HG03139 (cell line): ENCODE measurements around the gene GRK7.
"Not testable (repeated sequence)": the region's sequence is repeated elsewhere in the genome, so short reads cannot be mapped to it uniquely, and the experiment has no call there.

Experiments used
- ATAC-seq: cut with Tn5 transposase; IDR thresholded peaks from one replicate; pipeline ENCODE4 v1.9.1; 2021; ENCODE audit not compliant: unreplicated experiment

The GRK7 gene

DNA sequence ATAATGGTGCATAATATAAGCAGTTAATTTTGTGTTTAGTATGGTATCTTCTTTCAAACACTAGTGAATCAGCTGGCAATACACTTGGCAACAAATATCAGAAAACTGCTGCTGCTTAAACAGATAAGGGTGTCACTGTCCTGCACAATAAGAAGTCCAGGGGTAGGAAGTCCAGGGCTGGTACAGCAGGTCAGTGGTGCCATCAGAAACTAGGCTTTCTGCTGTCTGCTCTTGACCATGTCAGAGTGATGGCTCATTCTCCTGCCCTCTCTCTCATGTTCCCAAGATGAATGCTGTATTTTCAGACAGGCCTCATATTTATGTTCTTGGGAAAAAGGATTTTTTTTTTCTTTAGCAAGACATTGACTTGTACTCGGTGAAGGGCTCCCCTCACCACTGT lies 9.2 kb upstream of the GRK7 start:
- ATAC-seq = no peak

DNA sequence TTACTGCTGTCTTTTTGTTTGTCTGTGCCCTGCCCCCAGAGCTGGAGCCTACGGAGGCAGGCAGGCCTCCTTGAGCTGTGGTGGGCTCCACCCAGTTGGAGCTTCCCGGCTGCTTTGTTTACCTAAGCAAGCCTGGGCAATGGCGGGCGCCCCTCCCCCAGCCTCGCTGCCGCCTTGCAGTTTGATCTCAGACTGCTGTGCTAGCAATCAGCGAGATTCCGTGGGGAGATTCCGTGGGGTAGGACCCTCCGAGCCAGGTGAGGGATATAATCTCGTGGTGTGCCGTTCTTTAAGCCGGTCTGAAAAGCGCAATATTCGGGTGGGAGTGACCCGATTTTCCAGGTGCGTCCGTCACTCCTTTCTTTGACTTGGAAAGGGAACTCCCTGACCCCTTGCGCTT lies 656 bp upstream of the GRK7 start:
- ATAC-seq = not testable (repeated sequence)

DNA sequence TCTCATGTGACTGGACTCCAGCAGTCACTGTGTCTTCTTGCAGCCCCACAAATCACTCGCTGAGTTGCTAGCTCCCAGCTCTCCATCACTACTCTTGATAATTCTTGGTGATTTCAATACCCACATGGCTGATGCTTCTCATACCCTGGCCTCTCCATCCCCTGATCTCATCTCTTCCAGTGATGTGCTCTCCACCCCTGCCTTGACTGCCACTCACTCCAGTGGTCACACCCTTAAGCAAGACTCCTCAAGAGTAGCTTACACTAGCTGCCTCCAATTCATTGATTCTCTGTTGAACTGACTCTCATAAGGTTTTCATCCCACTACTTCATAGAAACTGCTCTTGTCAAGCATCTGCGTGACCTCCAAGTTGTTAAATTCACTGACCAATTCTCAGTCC lies 837 bp downstream of the GRK7 start:
- no peak for ATAC-seq

DNA sequence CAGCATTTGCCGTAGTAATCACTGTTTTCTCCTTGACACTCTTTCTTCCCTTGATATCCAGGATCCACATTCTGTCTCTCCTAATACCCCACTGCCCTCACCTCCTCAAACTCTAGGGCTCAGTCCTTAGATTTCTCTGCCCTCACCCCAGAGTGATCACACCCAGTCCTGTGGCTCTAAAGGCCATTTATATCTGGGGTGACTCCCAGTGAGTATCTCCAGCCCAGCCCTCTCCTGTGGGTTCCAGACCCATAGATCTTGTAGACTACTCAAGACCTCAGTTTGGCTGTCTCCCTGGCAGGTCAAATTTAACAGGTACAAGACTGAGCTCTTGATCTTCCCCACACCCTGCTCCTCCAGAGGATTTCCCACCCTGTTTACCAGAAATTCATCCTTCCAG lies 1.3 kb downstream of the GRK7 start:
- no peak for ATAC-seq

DNA sequence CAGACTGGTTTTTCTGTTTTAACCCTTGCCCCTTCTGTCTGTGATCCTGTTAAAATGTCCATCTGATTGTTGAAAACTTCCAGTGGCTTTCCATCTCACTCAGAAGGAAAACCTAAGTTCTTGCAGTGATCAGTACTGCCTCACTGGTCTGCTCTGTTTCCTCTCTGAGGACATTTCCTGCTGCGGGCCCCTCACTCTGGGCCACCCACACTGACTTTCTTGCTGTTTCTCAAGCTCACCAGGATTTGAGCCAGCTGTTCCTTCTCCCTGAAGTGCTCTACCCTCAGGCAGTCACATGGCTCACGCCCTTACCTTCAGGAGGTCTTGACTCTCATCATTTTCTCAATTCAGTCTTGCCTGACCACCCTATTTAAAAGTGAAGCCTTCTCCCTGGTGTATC lies 1.8 kb downstream of the GRK7 start:
- no peak for ATAC-seq

DNA sequence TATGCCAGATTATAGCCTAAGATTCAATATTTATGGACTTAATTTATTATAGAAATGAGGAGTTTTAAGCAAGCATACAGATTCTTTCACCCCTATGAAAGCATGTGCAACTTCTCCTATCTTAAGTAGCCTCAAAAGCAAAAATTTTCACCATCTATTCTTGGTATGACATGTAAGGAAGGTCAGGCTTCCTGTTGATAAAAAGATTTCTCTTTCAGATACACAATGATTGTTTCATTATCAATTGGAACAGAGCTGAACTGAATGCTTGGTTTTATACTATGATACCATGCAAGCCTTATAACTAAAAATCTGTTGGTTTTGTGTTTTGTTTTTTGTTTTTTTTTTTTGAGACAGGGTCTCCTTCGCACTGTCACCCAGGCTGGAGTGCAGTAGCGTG lies 3.9 kb downstream of the GRK7 start:
- ATAC-seq = no peak

DNA sequence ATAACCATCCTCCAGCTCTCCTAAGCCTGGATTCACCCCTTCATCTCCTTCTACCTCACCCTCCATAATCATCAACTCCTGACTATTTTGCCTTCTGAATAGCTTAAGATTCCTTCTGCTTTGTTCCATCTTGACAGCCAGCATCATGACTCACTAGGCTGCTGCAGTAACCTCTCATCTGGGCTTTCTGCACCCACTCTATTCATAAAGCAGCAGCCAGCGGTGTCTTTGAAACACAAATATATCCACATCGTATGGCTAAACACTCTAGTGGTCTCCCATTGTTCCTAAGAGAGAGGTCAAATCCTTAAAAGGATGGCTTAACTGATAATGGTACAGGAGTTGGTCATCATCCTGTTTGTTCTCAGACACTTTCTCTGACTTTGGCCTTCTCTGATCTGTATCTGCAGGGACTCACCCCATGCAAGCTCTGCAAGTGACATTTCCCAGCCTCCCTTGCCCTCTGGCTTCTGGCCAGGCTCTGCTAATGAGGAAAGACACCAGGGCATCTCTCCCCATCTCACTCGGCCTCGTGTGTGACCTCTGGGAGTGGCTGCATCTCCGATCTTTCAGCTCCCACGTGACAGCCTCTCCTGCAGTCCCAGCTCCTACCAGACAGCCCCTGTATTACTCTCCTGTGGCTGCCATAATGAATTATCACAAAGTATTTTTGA lies 6.2 kb downstream of the GRK7 start:
- no peak for ATAC-seq

DNA sequence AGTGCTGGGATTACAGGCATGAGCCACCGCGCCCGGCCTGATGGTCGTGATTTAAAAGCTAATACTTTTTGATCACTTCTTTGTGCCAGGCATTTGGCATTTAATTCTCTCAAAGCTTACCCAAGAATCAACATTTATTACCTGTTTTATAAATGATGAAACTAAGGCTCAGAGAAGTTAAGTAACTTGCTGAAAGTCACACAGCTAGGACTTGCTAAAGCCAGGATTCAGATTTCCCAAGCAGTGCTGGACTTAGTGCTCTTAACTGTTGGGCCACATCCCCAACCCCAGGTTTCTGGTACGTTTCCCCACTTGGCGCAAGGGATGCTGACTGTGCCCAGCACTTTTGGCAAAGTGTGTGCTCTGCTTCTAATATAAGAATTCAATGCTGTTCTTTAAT lies 10.5 kb downstream of the GRK7 start:
- no peak for ATAC-seq

DNA sequence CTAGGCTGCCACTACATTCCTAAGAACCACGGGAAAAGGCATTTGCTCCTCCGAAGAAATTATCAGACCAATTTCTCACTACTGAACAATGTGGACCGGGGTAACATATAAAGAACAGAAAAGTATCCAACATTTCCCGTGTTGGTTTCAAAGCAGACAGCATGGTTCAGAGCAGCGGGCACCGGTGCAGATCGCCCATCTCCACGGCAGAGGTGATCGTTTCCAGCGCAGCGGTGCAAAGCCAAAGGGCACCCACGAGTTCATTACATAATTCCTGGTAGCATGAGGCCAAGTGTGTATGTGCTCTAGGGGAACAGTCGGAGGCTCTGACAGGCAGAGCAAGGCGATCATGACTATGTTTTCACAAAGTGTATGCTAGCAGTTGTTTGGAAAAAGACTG lies 13.2 kb downstream of the GRK7 start:
- no peak for ATAC-seq

DNA sequence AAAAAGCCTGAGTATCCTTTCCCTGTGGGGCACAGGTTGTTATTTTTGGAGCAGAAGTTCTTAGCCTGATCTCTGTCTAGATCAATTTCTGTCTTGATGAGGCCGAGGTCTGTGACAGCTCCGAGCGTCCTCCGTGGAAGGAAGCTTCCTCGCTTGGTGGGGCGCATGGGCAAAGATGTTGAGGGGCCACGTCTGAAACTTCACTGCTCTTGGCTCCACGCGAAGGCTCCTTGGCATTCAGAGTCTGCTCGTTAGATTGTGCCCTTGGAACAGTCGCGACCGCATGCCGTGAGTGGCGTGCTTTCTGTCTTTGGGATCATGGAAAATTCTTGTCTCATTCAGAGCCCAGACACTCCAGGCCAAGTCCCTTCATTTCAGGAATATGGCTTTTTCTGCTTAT lies 13.7 kb downstream of the GRK7 start:
- no peak for ATAC-seq

DNA sequence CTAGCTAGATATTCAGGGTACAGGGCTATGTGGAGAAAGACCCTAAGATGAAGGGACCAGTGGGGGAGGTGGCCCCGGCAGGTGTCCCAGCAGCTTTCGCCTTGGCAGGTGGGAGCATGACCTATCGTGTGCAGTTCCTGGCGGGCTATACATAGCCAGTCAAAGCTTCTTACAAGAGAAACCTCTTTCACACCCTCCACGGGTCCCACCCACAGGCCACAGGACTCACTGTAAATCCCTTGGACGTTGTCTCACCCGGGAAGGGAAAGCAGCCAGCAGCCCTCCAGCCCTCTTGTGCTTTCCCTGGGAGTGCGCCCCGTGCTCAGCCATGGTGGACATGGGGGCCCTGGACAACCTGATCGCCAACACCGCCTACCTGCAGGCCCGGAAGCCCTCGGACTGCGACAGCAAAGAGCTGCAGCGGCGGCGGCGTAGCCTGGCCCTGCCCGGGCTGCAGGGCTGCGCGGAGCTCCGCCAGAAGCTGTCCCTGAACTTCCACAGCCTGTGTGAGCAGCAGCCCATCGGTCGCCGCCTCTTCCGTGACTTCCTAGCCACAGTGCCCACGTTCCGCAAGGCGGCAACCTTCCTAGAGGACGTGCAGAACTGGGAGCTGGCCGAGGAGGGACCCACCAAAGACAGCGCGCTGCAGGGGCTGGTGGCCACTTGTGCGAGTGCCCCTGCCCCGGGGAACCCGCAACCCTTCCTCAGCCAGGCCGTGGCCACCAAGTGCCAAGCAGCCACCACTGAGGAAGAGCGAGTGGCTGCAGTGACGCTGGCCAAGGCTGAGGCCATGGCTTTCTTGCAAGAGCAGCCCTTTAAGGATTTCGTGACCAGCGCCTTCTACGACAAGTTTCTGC lies 15.0 kb downstream of the GRK7 start:
- ATAC-seq = no peak

DNA sequence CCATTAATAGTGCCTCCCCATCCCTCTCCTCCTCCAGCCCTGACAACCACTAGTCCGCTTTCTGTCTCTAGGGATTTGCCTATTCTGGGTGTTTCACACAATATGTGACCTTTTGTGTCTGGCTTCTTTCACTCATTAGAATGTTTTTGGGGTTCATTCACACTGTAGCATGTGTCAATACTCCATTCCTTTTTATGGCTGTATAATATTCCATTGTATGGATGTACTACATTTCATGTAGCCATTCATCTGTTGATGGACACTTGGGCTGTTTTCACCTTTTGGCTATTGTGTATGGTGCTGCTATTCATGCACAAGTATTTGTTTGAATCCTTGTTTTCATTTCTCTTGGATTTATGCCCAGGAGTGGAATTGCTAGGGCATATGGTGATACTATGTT lies 16.5 kb downstream of the GRK7 start:
- no peak for ATAC-seq

DNA sequence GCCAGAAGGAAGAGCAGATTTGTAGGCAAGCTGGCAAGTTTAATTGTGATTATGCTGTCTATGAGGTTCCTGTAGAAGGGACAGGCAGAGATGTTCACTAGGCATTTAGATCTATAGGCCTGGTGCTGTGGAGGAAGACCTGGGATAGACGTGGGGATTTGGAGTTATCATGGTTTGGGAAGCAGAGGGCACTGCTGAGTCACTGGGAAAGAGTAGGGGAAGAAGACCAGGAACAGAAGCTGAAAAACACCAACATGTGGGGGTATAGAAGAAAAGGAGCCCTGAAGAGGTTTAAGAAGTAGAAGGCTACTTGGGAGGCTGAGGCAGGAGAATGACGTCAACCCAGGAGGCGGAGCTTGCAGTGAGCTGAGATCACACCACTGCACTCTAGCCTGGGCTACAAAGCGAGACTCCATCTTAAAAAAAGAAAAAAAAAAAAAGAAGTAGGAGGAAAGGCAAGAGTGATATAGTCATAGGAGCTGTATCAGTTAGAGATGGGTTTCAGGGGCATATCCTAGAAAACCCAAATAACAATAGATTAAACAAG lies 19.3 kb downstream of the GRK7 start:
- no peak for ATAC-seq

DNA sequence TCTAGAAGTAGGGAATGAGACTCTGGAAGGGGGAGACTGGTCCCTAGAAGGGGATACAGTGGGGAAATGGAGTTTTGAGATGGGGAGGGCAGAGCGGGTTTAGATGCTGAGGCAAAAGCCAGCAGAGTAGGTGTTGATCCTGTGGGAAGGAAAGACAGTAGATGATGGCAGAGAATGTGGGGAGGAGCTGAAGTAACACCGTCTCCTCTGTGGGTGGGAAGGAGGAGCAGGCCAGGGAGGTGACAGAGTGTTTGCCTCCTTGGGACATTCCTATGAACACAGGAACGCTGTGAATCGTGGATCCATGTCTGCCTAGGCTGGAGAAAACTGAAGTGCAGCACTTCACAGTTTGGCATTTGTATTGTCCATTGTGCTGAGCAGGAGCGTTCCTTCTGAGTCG lies 20.4 kb downstream of the GRK7 start:
- ATAC-seq = no peak

DNA sequence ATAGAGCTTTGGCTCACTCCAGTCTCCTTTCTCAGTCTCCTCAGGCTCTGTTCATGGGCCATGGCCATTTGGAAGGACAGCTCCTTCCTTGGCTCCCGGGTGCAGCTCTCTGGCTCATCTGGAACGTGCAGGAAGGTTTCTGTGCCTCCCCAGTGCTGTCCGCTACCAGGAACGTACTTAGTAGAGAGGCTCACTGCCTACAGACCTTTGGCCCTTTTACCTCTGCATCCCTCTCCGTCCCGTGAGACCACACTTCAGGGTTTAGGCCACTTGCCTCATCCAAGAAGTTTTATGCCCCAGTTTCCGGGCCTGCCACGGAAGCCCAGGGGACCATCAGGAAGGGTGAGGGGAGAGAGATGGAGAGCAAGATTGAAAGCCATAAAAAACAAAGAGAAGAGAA lies 20.9 kb downstream of the GRK7 start:
- no peak for ATAC-seq

DNA sequence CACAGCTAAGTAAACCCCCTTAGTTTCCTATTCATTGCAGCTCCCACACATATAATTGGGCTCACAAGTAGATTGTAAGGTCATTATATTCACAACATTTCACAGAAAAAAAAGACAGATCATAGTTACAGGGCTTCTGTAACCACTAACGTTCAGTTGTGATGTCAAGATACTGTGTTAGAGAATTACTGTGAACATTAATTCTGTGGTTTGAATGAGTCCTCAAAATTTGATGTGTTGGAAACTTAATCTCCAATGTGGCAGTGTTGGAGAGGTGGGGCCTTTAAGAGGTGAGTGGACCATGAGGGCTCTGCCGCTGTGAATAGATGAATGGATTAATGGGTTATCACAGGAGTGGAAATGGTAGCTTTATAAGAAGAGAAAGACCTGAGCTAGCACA lies 21.3 kb downstream of the GRK7 start:
- no peak for ATAC-seq

DNA sequence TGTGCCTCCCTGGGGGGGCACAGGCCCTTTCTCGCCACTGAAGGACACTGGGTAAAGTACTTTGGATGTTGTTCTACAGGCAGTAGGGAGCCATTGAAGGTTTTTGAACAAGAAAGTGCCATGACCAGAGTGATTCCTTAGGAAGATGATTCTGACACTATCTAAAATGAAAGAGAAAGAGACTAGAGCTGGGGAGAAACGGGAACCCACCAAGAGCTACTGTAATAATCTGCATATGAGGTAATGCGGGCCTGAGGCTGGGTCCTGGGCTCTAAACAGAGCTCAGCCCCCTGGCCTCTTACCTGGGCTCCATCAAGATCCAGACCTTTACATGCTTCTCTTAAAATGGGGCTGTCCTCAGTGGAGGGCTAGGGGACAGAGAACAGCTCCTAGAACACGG lies 24.9 kb downstream of the GRK7 start:
- no peak for ATAC-seq

DNA sequence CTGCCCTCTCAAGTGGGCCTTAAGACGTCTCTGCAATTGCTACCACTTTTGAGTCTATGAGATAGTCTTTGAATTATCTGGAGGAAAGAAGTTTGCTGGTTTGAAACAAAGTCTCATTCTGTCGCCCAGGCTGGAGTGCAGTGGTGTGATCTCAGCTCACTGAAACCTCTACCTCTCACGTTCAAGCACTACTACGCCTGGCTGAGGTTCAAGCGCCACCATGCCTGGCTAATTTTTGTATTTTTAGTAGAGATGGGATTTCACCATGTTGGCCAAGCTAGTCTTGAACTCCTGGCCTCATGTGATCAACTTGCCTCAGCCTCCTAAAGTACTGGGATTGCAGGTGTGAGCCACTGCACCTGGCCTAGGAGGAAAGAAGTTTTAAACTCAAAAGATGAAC lies 25.5 kb downstream of the GRK7 start:
- not testable (repeated sequence) for ATAC-seq

DNA sequence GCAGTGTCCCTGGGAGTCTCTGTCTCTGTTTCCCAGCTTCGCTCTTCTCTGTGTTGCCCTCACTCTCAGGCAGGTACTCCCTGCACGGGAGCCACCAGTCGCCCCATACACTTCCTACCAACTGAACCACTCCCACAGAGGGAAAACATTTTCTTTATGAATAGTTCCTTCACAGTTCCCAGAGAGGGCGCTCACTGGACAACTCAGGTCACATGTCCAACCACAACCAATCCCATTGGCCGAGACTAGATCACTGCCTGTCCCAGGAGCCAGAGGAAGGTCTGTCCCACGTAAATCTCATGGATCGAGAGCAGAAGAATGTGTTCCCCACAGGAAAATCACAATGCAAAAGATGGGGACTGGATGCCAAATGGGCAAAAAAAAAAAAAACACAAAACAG lies 26.1 kb downstream of the GRK7 start:
- ATAC-seq = no peak

DNA sequence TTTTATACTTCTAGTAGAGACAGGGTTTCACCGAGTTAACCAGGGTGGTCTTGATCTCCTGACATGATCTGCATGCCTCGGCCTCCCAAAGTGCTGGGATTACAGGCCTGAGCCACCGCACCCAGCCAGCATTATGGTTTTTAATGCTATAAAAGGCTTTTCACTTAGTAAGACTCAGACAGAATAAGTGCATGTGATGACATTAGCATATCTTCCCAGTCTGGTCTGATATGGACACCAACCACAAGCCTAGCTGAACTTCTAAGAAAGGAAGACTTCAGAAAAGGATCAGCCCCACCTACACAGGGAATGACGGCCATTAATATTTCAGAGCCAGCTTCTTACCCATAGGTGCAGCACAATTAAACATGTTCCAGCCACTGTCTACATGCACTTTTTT lies 27.0 kb downstream of the GRK7 start:
- ATAC-seq = no peak

DNA sequence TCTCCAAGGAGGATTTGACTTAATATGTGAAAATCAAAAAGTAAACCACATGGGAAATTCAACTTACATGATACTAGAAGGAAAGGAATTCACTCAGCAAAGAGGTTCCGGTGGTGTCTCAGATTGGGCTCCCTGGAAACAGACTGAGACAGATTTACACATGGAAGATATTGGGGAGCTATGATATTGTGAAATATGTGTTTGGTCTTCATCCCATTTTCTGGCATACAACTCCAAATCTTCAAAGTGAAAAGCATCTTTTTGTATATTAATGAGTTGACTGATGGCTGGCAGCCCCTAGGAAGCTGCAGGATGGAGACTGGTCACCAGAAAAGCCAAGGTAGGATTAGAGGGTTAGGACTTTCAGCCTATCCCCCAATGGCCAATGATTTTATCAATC lies 29.3 kb downstream of the GRK7 start:
- ATAC-seq = no peak

DNA sequence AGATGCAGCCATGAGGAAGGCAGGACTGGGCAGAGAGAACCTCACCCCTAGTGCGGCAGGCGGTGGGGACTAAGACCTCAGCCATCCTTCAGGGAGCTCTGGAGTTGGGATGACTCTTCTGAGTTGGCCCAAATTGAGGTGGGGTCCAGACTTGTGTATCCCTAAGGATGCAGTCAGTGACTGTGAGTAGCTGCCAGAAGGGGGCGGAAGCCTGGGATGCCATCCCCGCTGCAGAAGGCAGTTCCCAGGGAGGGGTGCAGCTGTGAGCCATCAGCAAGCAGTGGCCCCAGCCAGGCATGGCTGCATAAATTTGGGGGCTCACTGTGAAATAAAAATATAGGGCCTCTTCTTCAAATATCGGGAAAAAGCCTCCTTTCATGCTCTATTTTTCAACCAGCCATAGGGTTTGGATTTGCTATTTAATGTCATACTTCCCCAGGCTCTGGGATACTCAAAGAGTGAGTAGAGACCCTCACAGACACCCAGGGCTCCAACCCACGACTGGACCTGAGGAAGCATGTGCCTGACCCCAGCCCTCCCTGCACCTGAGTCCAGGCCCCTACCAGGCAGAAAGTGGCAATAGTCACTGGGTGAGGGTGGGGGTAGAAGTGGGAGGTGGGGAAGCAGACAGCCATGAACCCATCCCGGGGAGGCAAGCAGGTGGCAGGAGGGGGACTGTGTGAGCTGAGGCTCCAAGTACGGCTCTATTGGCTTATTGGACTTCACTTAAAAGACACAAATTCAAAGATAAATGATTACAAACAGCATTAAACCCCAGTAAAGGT lies 30.5 kb downstream of the GRK7 start:
- no peak for ATAC-seq
